GM21447 (cell line): ENCODE measurements around the gene KCNH3.
A peak's percentile ranks its signal among the peaks of the same experiment; 100 is the strongest.
"Not testable (repeated sequence)": the region's sequence is repeated elsewhere in the genome, so short reads cannot be mapped to it uniquely, and the experiment has no call there.

Source experiments
- ATAC-seq: cut with Tn5 transposase; IDR thresholded peaks from one replicate; pipeline ENCODE4 v1.9.1; 2021; ENCODE audit not compliant: unreplicated experiment

The KCNH3 gene

GRCh38 chr12:49538510-49539403, at the start of gene KCNH3:
TSS of gene KCNH3 (plus strand) at chr12:49539030. CDS start at chr12:49539417, 387 bp downstream.
- peak; percentile 58 for ATAC-seq

- ATAC-seq = no peak
Observed at GRCh38 chr12:49489154-49489553, 49.7 kb upstream of the KCNH3 start.

- ATAC-seq = no peak
Observed at GRCh38 chr12:49489720-49490119, 49.1 kb upstream of the KCNH3 start.

- ATAC-seq = no peak
Observed at GRCh38 chr12:49491823-49492222, 47.0 kb upstream of the KCNH3 start.

- no peak for ATAC-seq
Observed at GRCh38 chr12:49493900-49494299, 44.9 kb upstream of the KCNH3 start.

- ATAC-seq = no peak
Observed at GRCh38 chr12:49496417-49497360, 42.1 kb upstream of the KCNH3 start.

GRCh38 chr12:49501895-49502294, 36.9 kb upstream of the KCNH3 start:
- no peak for ATAC-seq

GRCh38 chr12:49502590-49502989, 36.2 kb upstream of the KCNH3 start:
- ATAC-seq = no peak

GRCh38 chr12:49503674-49504180, 35.1 kb upstream of the KCNH3 start:
- ATAC-seq = no peak

GRCh38 chr12:49505672-49506071, 33.2 kb upstream of the KCNH3 start:
- no peak for ATAC-seq

GRCh38 chr12:49507139-49507538, 31.7 kb upstream of the KCNH3 start:
- no peak for ATAC-seq

- ATAC-seq = not testable (repeated sequence)
Observed at GRCh38 chr12:49509681-49510080, 29.1 kb upstream of the KCNH3 start.

GRCh38 chr12:49511410-49511809, 27.4 kb upstream of the KCNH3 start:
- ATAC-seq = no peak

GRCh38 chr12:49512546-49512945, 26.3 kb upstream of the KCNH3 start:
- no peak for ATAC-seq

GRCh38 chr12:49515266-49515665, 23.6 kb upstream of the KCNH3 start:
- no peak for ATAC-seq

GRCh38 chr12:49518914-49519573, 19.8 kb upstream of the KCNH3 start:
- ATAC-seq = no peak

- ATAC-seq = no peak
Observed at GRCh38 chr12:49519574-49519936, 19.3 kb upstream of the KCNH3 start.

GRCh38 chr12:49521389-49521788, 17.4 kb upstream of the KCNH3 start:
- no peak for ATAC-seq

GRCh38 chr12:49524660-49525324, 14.0 kb upstream of the KCNH3 start:
- ATAC-seq = no peak

- no peak for ATAC-seq
Observed at GRCh38 chr12:49525942-49526341, 12.9 kb upstream of the KCNH3 start.
